Natural killer cell (primary cell): ENCODE measurements around the gene GATA6. TPM values are rescaled to one million over a fixed set of nuclear protein-coding genes. Genes with fewer than 3 reads are reported as not detected.

Source experiments
- ATAC-seq, 3 donors: fragments of 150-1000 bp in 2 of 3; fragments of 200-7000 bp in 1 of 3; cut with Tn5 transposase; 1 replicate in 1 of 3; 2 replicates in 2 of 3; pipeline ENCODE4 v1.10.0; 2021; ENCODE audit warnings: mild to moderate bottlenecking in 2 of 3, moderate library complexity in 2 of 3
- DNase-seq, 2 donors: peaks; one replicate each; pipeline versions ENCODE4 v3.0.0 to v3.0.0-alpha.2; 2013 to 2021; ENCODE audit warnings: mixed read lengths in 1 of 2
- H3K27ac ChIP-seq: one replicate; pipeline ENCODE4 v1.5.1; 2013; ENCODE audit warnings: mild to moderate bottlenecking, low read length
- H3K27me3 ChIP-seq: one replicate; pipeline ENCODE4 v1.6.1; 2013; ENCODE audit warnings: low read length; ENCODE audit not compliant: control insufficient read depth, insufficient read depth
- H3K36me3 ChIP-seq: one replicate; pipeline ENCODE4 v1.6.1; 2013; ENCODE audit warnings: low read length; ENCODE audit not compliant: control insufficient read depth, insufficient read depth
- H3K4me1 ChIP-seq: one replicate; pipeline ENCODE4 v1.6.1; 2013; ENCODE audit warnings: low read length; ENCODE audit not compliant: control insufficient read depth, insufficient read depth
- H3K4me3 ChIP-seq: one replicate; pipeline ENCODE4 v1.5.1; 2013; ENCODE audit warnings: low read length
- H3K9me3 ChIP-seq: one replicate; pipeline ENCODE4 v1.6.1; 2013; ENCODE audit warnings: low read length; ENCODE audit not compliant: control insufficient read depth, insufficient read depth
- H3K27ac Mint-ChIP-seq, 2 donors: one replicate each; pipeline ENCODE4 v1.8.0; 2022; ENCODE audit warnings: mild to moderate bottlenecking in 2 of 2, mixed read lengths in 2 of 2, moderate library complexity in 1 of 2
- H3K27me3 Mint-ChIP-seq, 2 donors: one replicate each; pipeline ENCODE4 v1.8.0; 2022; ENCODE audit warnings: low read depth in 2 of 2, mixed read lengths in 2 of 2
- H3K36me3 Mint-ChIP-seq: one replicate; pipeline ENCODE4 v1.8.0; 2022; ENCODE audit warnings: mixed read lengths
- H3K4me1 Mint-ChIP-seq, 2 donors: one replicate each; pipeline ENCODE4 v1.8.0; 2022; ENCODE audit warnings: mixed read lengths in 2 of 2
- H3K4me3 Mint-ChIP-seq: one replicate; pipeline ENCODE4 v1.8.0; 2022; ENCODE audit warnings: mild to moderate bottlenecking, moderate library complexity, mixed read lengths
- H3K9me3 Mint-ChIP-seq, 2 donors: one replicate each; pipeline ENCODE4 v1.8.0; 2022; ENCODE audit warnings: mixed read lengths in 2 of 2
- CTCF ChIP-seq: fragments of 200-600 bp; IDR thresholded peaks from one replicate; pipeline ENCODE4 v1.8.0; 2022; ENCODE audit warnings: antibody characterized with exemption
- WGBS: methylation state at CpG from one replicate; pipeline ENCODE4 v1.1.7; 2013; ENCODE audit warnings: missing lambda C conversion rate; ENCODE audit not compliant: insufficient coverage; 5-methylcytosine and 5-hydroxymethylcytosine counted together
- intact Hi-C: fragments of 100-400 bp; cut with micrococcal nuclease; formaldehyde crosslinking; loops from one replicate; pipeline ENCODE4 v1.14.2; 2022
- total RNA-seq, 4 donors: library from RNA; stranded (reverse); fragments of 120-200 nt in 1 of 4; gene quantifications; one replicate each; pipeline versions ENCODE4 v1.2.3 to v1.2.4, GENCODE V29; 2013 to 2022

Gene GATA6
- 1 to 10 TPM in 2 of 3 donors, under 1 TPM in 1; 0.54 to 1.1 (median 1.0) TPM for total RNA-seq
- total RNA-seq (2013): 0.47 TPM

GRCh38 chr18:22169011-22169888 lies at the start of gene GATA6:
TSS of gene GATA6 (plus strand) at chr18:22169589. CDS start at chr18:22171145, 1,556 bp downstream.
- Mint-ChIP-seq H3K27me3 (peaks cover 65 to 67% of the 10 kb centered on the region in 2 donors), H3K36me3 (no peaks in the 10 kb centered on the region), H3K27ac (peak within 1 kb of the TSS in 1 of 2 donors; percentile 84), H3K9me3 (no peaks in the 10 kb centered on the region), H3K4me3 (peak within 1 kb of the TSS; percentile 95), H3K4me1 (peaks cover 19 to 47% of the 10 kb centered on the region in 2 donors)
- Histone ChIP-seq H3K27me3 (peaks cover 64% of the 10 kb centered on the region), H3K9me3 (peaks cover 3% of the 10 kb centered on the region), H3K4me3 (peak within 1 kb of the TSS; percentile 55), H3K4me1 (peaks cover 58% of the 10 kb centered on the region), H3K27ac (no peak within 1 kb of the TSS), H3K36me3 (no peaks in the 10 kb centered on the region)
- ATAC-seq: peak; percentile 55 to 72 (median 71)
- peak in 1 of 2 donors; percentile 73 for DNase-seq
- TF ChIP-seq CTCF: peak; percentile 38
- under 1% methylated on average over 78 of the region's 87 CpGs for WGBS
- intact Hi-C loops: loop anchor here (1.0 to 10.0 kb wide), 4 partner anchors 96 to 394 kb away; no protein-coding TSS in a partner anchor

- peaks cover 5% of the 10 kb centered on the region for H3K27me3 ChIP-seq
- intact Hi-C loops: no loop called here
- TF ChIP-seq CTCF: no peak
- Mint-ChIP-seq H3K4me1 (no peaks in the 10 kb centered on the region), H3K4me3 (no peak overlapping the region), H3K36me3 (no peaks in the 10 kb centered on the region), H3K27ac (no peak overlapping the region), H3K9me3 (no peaks in the 10 kb centered on the region), H3K27me3 (peaks cover 19 to 38% of the 10 kb centered on the region in 2 donors)
- H3K4me1 ChIP-seq: no peaks in the 10 kb centered on the region
- WGBS: no CpG with 5 or more reads among the region's 1 CpG
- DNase-seq (no peak), ATAC-seq (no peak)
- no peak overlapping the region for H3K4me3 ChIP-seq
- no peaks in the 10 kb centered on the region for H3K9me3 ChIP-seq
- H3K36me3 ChIP-seq: no peaks in the 10 kb centered on the region
- no peak overlapping the region for H3K27ac ChIP-seq
These were observed 44.4 kb upstream of the GATA6 start for GRCh38 chr18:22124970-22125369.

GRCh38 chr18:22128954-22129353 lies 40.4 kb upstream of the GATA6 start:
- Histone ChIP-seq H3K27ac (no peak overlapping the region), H3K9me3 (no peaks in the 10 kb centered on the region), H3K4me1 (no peaks in the 10 kb centered on the region), H3K36me3 (no peaks in the 10 kb centered on the region), H3K27me3 (peaks cover 3% of the 10 kb centered on the region), H3K4me3 (no peak overlapping the region)
- peaks cover 9 to 17% of the 10 kb centered on the region in 2 donors for H3K27me3 Mint-ChIP-seq
- DNase-seq (no peak), ATAC-seq (no peak)
- no peaks in the 10 kb centered on the region for H3K4me1 Mint-ChIP-seq
- intact Hi-C loops: no loop called here
- TF ChIP-seq CTCF: no peak
- H3K36me3 Mint-ChIP-seq: no peaks in the 10 kb centered on the region
- no peaks in the 10 kb centered on the region for H3K9me3 Mint-ChIP-seq
- WGBS: 85% methylated on average over 3 of the region's 5 CpGs
- H3K4me3 Mint-ChIP-seq: no peak overlapping the region
- H3K27ac Mint-ChIP-seq: no peak overlapping the region
